Regular cardiac myocyte (primary cell): ENCODE results near the gene LYPD3. TPM values are rescaled to one million over a fixed set of nuclear protein-coding genes. Genes with fewer than 3 reads are reported as not detected.

ENCODE experiments used
- total RNA-seq: library from RNA; depleted of rRNA; stranded (reverse); fragments of >200 nt; gene quantifications from 2 replicates; pipeline ENCODE4 v1.2.3, GENCODE V29; 2014

The LYPD3 gene
- under 0.01 and 0.28 TPM in 2 replicates for total RNA-seq

GRCh38 chr19:43465468-43466120 lies at the start of gene LYPD3:
Gene LYPD3, minus strand, starts transcription at chr19:43465608. Its CDS starts 37 bp downstream, at chr19:43465571.

GRCh38 chr19:43504426-43505185 lies 39.2 kb upstream of the LYPD3 start, which contains the start of gene PHLDB3:
Gene PHLDB3, minus strand, starts transcription at chr19:43504746. Its CDS starts 628 bp downstream, at chr19:43504118.

GRCh38 chr19:43414554-43414953 lies 50.9 kb downstream of the LYPD3 start, which contains the start of gene TEX101:
Gene TEX101, plus strand, starts transcription at chr19:43414890. Its CDS starts 1,030 bp downstream, at chr19:43415920.

Other genes with a start within 250 kb of the LYPD3 start
- gene PSG9, start 196.1 kb downstream of the LYPD3 start, total RNA-seq: under 0.01 and 0.56 TPM in 2 replicates
- gene CD177, start 111.9 kb downstream of the LYPD3 start, total RNA-seq: under 0.01 and 0.28 TPM in 2 replicates
- gene TEX101, start 50.7 kb downstream of the LYPD3 start, total RNA-seq: not detected in 2 replicates
- gene PHLDB3, start 39.1 kb upstream of the LYPD3 start, total RNA-seq: 10.5 and 22.3 TPM in 2 replicates
- 75.3 and 94.1 TPM in 2 replicates for gene ETHE1, start 61.6 kb upstream of the LYPD3 start, total RNA-seq
- under 0.01 and 0.28 TPM in 2 replicates for gene ZNF575, start 67.6 kb upstream of the LYPD3 start, total RNA-seq
- 13.0 and 19.4 TPM in 2 replicates for gene XRCC1, start 109.9 kb upstream of the LYPD3 start, total RNA-seq
- 2.0 and 2.5 TPM in 2 replicates for gene PINLYP, start 110.2 kb upstream of the LYPD3 start, total RNA-seq
- 14.9 and 19.9 TPM in 2 replicates for gene IRGQ, start 130.5 kb upstream of the LYPD3 start, total RNA-seq
- gene ZNF576, start 131.0 kb upstream of the LYPD3 start, total RNA-seq: 9.6 and 14.6 TPM in 2 replicates
- not detected in 2 replicates for gene SRRM5, start 146.5 kb upstream of the LYPD3 start, total RNA-seq
- 28.2 and 35.0 TPM in 2 replicates for gene ZNF428, start 154.0 kb upstream of the LYPD3 start, total RNA-seq
- 4.2 and 6.8 TPM in 2 replicates for gene CADM4, start 174.2 kb upstream of the LYPD3 start, total RNA-seq
- 92.2 and 136 TPM in 2 replicates for gene PLAUR, start 204.6 kb upstream of the LYPD3 start, total RNA-seq